Fibroblast of lung (primary cell): ENCODE measurements around the gene HPRT1. TPM values are rescaled to one million over a fixed set of nuclear protein-coding genes. Genes with fewer than 3 reads are reported as not detected.

Source experiments
- DNase-seq, 2 donors: peaks; one replicate each; pipeline versions ENCODE4 v3.0.0 to v3.0.0-alpha.2; 2010; ENCODE audit warnings: low read depth in 2 of 2
- H2AFZ ChIP-seq: 2 replicates; pipeline ENCODE4 v1.5.1; 2012; ENCODE audit warnings: low read length, control low read depth, inconsistent platforms
- H3K27ac ChIP-seq: 2 replicates; pipeline ENCODE4 v1.5.1; 2011; ENCODE audit warnings: low read length, control low read depth; ENCODE audit not compliant: insufficient read depth
- H3K27me3 ChIP-seq: 2 replicates; pipeline ENCODE4 v1.5.1; 2011; ENCODE audit warnings: mild to moderate bottlenecking, low read length; ENCODE audit not compliant: control insufficient read depth, insufficient read depth
- H3K36me3 ChIP-seq: 2 replicates; pipeline ENCODE4 v1.5.1; 2011; ENCODE audit warnings: low read length; ENCODE audit not compliant: control insufficient read depth, insufficient read depth
- H3K4me1 ChIP-seq: 2 replicates; pipeline ENCODE4 v1.5.1; 2011; ENCODE audit warnings: low read length; ENCODE audit not compliant: control insufficient read depth, insufficient read depth; ENCODE audit errors: extremely low read depth
- H3K4me2 ChIP-seq: 2 replicates; pipeline ENCODE4 v1.5.1; 2011; ENCODE audit warnings: low read length, control low read depth; ENCODE audit not compliant: insufficient read depth; ENCODE audit errors: extremely low read depth
- H3K4me3 ChIP-seq, 4 experiments: fragments of 200-600 bp in 1 of 4; sonication (generic) in 1 of 4; replicated peaks in 1 of 4; 2 replicates each; pipeline ENCODE4 v1.5.1; 2011 to 2016; ENCODE audit warnings: low read length in 4 of 4, low read depth in 3 of 4, mild to moderate bottlenecking in 3 of 4, control low read depth in 2 of 4, inconsistent platforms in 1 of 4, mixed read lengths in 1 of 4; ENCODE audit not compliant: insufficient read depth in 1 of 4; ENCODE audit errors: control extremely low read depth in 1 of 4
- H3K79me2 ChIP-seq: 2 replicates; pipeline ENCODE4 v1.5.1; 2012; ENCODE audit warnings: mild to moderate bottlenecking, low read length, inconsistent platforms; ENCODE audit not compliant: control insufficient read depth, insufficient read depth
- H3K9ac ChIP-seq: 2 replicates; pipeline ENCODE4 v1.5.1; 2011; ENCODE audit warnings: mild to moderate bottlenecking, low read length, control low read depth; ENCODE audit not compliant: insufficient read depth
- H3K9me3 ChIP-seq: 2 replicates; pipeline ENCODE4 v1.5.1; 2012; ENCODE audit warnings: low read depth, low read length; ENCODE audit not compliant: control insufficient read depth, insufficient read depth
- H4K20me1 ChIP-seq: 2 replicates; pipeline ENCODE4 v1.5.1; 2011; ENCODE audit warnings: low read length; ENCODE audit not compliant: control insufficient read depth, insufficient read depth; ENCODE audit errors: extremely low read depth
- EZH2 ChIP-seq: IDR thresholded peaks from 2 replicates; pipeline ENCODE4 v1.5.1; 2012; ENCODE audit warnings: low read length, control low read depth, mild to moderate bottlenecking; ENCODE audit errors: missing control alignments
- polyA plus RNA-seq, 2 donors: library from polyadenylated mRNA; depleted of rRNA in 1 of 2; stranded (reverse) in 1 of 2; unstranded in 1 of 2; fragments of >200 nt; gene quantifications; 2 replicates each; pipeline ENCODE4 v1.2.1, GENCODE V29; 2011 to 2012; ENCODE audit warnings: missing spikeins in 1 of 2
- total RNA-seq: library from RNA; depleted of rRNA; stranded (reverse); fragments of >200 nt; gene quantifications from 2 replicates; pipeline ENCODE4 v1.2.1, GENCODE V29; 2014
- TF ChIP-seq, protein P1 (sequence below), 2 donors: IDR thresholded peaks in 1 of 2; conservative IDR thresholded peaks in 1 of 2; 1 replicate in 1 of 2; 2 replicates in 1 of 2; pipeline ENCODE4 v1.5.1; 2011 to 2012; ENCODE audit warnings: low read length in 2 of 2, control low read depth in 1 of 2, inconsistent platforms in 1 of 2, low read depth in 1 of 2, mild to moderate bottlenecking in 1 of 2

The HPRT1 gene
- total and polyA plus RNA-seq, 2 donors (not counting 1 experiment from before 2014, with no cell fraction given): 23.0 to 51.8 TPM

DNA sequence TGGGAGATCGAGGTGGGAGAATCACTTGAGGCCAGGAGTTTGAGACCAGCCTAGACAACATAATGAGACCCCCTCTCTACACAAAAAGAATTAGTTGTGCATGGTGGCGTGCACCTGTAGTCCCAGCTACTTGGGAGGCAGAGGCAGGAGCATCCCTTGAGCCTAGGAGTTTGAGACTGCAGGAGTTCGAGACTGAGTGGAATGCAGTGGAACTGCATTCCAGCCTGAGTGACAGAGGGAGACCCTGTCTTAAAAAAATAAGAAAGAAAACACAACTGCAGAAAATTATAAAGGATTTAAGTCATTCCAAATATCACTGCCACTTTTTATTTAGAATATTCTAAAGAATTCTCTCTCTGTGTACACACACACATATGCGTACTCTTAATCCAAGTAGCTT lies 18.4 kb downstream of the HPRT1 start:
- no peak overlapping the region for H2AFZ ChIP-seq
- H3K9ac ChIP-seq: no peak overlapping the region
- H3K27me3 ChIP-seq: no peaks in the 10 kb centered on the region
- no peak overlapping the region for H3K27ac ChIP-seq
- no peaks in the 10 kb centered on the region for H3K9me3 ChIP-seq
- H3K4me2 ChIP-seq: no peak overlapping the region
- H3K4me1 ChIP-seq: no peaks in the 10 kb centered on the region
- no peaks in the 10 kb centered on the region for H3K36me3 ChIP-seq
- no peak for DNase-seq
- H3K79me2 ChIP-seq: no peaks in the 10 kb centered on the region
- no peaks in the 10 kb centered on the region for H4K20me1 ChIP-seq
- TF ChIP-seq, protein P1, sequence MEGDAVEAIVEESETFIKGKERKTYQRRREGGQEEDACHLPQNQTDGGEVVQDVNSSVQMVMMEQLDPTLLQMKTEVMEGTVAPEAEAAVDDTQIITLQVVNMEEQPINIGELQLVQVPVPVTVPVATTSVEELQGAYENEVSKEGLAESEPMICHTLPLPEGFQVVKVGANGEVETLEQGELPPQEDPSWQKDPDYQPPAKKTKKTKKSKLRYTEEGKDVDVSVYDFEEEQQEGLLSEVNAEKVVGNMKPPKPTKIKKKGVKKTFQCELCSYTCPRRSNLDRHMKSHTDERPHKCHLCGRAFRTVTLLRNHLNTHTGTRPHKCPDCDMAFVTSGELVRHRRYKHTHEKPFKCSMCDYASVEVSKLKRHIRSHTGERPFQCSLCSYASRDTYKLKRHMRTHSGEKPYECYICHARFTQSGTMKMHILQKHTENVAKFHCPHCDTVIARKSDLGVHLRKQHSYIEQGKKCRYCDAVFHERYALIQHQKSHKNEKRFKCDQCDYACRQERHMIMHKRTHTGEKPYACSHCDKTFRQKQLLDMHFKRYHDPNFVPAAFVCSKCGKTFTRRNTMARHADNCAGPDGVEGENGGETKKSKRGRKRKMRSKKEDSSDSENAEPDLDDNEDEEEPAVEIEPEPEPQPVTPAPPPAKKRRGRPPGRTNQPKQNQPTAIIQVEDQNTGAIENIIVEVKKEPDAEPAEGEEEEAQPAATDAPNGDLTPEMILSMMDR (conservative IDR thresholded peaks at IDR 0.05 in 1 of 2, IDR thresholded peaks at IDR 0.05 in 1 of 2; ENCODE audit: low read depth in 1 of 2, low read length in 2 of 2): no peak
- no peak for TF ChIP-seq EZH2
- H3K4me3 ChIP-seq: no peak overlapping the region

DNA sequence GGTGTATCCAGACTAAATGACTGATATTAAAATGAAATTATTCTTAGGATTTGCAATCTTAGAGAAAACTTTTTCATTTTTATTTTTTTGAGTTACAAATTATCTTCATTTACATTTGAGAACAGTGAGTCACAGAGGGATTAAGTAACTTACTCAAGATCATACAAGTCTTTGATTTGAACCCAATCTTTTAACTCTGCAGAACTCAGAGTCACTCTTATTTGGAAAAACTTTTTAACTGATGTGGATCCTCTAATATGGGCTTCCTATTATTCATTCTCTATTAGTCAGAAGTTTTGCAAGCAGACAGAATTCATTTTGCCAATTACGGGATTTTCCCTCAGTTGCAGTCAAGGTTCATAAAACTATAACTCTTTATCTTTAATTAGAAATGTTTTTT lies 20.1 kb downstream of the HPRT1 start:
- H3K79me2 ChIP-seq: no peaks in the 10 kb centered on the region
- H3K4me3 ChIP-seq: no peak overlapping the region
- H3K4me1 ChIP-seq: no peaks in the 10 kb centered on the region
- no peaks in the 10 kb centered on the region for H3K9me3 ChIP-seq
- H4K20me1 ChIP-seq: no peaks in the 10 kb centered on the region
- DNase-seq: peak; percentile 15 to 68
- H3K9ac ChIP-seq: no peak overlapping the region
- H3K4me2 ChIP-seq: no peak overlapping the region
- H3K27ac ChIP-seq: no peak overlapping the region
- TF ChIP-seq, protein P1 (conservative IDR thresholded peaks at IDR 0.05 in 1 of 2, IDR thresholded peaks at IDR 0.05 in 1 of 2; ENCODE audit: low read depth in 1 of 2, low read length in 2 of 2): no peak
- no peak for TF ChIP-seq EZH2
- no peaks in the 10 kb centered on the region for H3K36me3 ChIP-seq
- no peak overlapping the region for H2AFZ ChIP-seq
- H3K27me3 ChIP-seq: no peaks in the 10 kb centered on the region

DNA sequence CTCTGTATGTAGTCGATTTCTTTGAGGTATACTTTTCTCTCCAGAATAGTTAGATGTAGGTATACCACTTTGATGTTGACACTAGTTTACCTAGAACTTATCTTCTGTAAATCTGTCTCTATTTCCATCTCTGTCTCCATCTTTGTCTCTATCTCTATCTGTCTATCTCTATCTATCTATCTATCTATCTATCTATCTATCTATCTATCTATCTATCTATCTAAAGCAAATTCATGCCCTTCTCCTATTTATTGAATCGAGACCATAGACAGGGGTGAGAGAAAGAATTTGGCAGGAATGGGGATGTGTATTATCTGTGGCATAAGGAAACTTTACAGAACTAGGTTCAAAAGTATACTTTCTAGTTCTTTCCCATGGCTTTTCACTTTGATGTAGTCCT lies 21.4 kb downstream of the HPRT1 start:
- Histone ChIP-seq H3K27me3 (no peaks in the 10 kb centered on the region), H3K4me2 (no peak overlapping the region), H3K4me3 (no peak overlapping the region), H3K4me1 (no peaks in the 10 kb centered on the region), H3K79me2 (no peaks in the 10 kb centered on the region), H2AFZ (no peak overlapping the region), H3K9me3 (no peaks in the 10 kb centered on the region), H3K36me3 (no peaks in the 10 kb centered on the region), H3K9ac (no peak overlapping the region), H3K27ac (no peak overlapping the region), H4K20me1 (no peaks in the 10 kb centered on the region)
- TF ChIP-seq, protein P1 (conservative IDR thresholded peaks at IDR 0.05 in 1 of 2, IDR thresholded peaks at IDR 0.05 in 1 of 2; ENCODE audit: low read depth in 1 of 2, low read length in 2 of 2): no peak
- no peak for TF ChIP-seq EZH2
- DNase-seq: no peak
